GM19328 (cell line): ENCODE results near the gene CEACAM21.

Experiments used
- ATAC-seq: cut with Tn5 transposase; IDR thresholded peaks from one replicate; pipeline ENCODE4 v1.9.1; 2021; ENCODE audit warnings: mild to moderate bottlenecking, moderate library complexity; ENCODE audit not compliant: unreplicated experiment

The CEACAM21 gene

DNA sequence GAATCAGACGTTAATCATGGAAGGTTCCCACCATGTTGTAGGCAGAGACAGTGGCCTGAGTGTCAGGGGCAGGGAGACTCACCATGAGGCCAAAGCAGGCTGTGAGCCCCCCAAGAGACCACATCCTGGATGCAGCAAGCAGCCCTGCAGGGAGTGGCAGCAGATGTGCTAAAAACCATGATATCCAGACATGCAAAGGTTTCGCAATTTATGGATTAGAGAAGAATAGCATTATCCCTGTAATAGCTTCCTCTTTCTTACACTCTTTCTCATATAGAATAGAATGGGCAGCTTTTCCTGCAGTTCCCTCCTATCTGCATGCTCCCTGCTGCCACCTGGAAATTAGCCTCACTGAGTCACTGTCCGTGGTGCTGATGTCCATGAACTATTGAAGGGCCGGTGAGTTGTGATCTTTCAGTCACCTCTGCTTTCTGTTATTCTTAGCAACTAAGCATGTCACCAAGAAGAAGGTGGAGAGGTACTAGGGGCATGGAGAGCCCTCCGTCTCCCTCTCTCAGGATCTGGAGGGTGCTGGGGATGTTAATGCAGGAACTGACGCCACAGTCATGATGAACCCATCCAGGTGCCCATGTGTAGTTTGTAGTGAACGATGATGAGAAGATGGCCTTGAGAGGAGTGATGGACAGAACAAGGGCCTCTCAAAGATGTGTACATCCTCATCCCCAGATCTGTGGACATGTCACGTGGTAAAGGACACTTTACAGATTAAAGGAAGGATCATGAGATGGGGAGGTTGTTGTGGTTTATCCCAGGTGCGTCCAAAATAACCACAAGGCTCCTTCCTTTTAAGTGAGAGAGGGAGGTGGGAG is 41.0 kb downstream of the CEACAM21 start:
- no peak for ATAC-seq

DNA sequence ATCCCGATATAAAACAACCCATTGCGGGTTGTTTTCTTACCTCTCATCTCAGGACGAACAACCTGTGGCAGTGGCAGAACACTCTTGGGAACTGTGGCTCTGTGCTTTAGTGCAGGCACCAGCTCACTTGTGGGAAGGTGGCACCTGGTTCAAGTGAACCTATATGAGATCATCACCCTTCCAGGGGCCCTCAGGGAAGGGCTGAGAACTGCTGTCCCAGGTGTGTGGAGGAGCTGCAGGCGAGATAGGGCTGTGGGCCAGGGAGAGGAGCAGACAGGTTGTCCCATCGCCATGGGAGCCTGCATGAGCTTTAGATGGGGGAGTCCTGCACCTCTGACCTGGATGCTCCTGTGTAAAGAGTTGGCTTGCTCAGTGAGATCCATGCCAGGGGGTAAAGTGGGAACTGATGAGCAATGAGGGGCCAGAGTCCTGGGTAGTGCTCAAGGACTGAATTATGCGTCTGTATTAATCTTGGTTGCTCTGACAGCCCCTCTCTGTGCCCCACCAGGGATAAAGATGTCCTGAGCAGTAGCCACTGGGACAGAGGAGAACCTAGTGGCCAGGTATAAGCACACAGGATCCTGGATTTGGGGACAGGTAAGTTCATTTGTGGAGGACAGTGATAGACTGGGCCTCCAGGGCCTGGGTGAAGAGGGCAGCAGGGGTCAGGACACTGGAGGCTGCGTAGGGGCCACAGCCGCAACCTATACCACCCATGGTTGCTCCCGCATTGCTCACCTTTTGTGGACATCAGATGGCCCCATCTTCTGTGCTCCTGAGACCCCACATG is 42.2 kb downstream of the CEACAM21 start:
- no peak for ATAC-seq

DNA sequence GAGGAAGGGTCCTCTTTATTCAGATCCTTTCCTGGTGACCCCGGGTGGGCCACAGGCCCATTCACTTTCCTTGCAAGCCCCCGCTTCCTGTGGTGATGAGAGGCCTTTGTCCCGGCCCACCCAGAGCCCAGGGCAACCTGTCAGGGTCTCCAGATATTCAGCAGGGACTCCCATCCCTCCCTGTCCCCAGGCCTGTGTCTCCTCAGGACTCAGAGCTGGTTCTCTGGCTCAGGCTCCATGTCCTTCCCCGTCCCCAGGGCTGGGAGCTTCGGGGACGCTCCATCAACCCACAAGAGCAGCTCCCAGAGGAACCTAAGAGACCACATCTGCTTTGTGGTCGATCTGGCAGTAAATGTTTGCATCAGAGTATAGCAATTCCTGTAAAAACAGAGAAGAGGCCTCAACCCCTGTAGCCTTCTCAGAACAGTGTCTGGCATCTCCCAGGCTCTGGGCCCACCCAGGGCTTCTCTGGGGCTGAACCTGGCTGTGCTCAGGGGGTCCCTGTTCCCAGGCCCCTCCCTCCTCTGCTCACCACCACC is 43.1 kb downstream of the CEACAM21 start:
- no peak for ATAC-seq

DNA sequence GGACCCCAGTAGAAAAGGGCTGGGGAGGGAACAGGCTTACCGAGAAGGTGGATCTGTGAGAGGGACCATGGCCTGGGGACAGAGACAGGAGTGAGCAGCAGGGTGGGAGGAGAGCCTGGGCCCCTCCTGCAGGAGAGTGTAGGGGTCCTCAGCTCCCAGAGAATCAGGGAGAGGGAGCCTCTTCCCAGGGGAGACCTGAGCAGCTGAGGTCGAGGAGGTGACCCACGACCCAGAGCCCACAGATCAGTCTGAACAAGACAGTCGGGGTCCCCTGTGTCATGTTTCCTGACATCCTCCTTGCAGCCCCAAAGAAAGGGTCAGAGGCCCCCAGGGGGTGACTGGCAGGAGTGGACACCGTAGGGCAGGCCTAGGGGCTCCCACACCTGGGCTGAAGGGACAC is 44.2 kb downstream of the CEACAM21 start:
- no peak for ATAC-seq

DNA sequence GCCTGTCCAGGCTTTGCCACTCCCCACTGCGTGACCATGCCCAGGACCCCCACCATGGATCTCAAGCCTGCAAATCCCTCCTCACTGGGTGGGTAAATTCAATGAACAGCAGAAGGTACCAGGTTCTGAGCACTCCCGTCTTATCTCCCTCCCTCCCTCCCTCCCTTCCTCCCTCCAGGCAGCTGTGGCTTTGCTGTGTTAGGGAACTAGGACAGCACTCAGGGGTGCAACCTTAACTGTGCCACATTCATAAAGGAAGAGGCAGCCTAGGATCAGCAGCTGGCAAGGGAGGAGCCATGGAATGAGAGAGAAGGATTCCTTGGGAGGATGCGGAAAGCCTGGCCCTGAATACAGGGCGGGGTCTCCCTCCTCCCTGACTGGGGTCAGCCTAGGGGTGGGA is 45.3 kb downstream of the CEACAM21 start:
- no peak for ATAC-seq

DNA sequence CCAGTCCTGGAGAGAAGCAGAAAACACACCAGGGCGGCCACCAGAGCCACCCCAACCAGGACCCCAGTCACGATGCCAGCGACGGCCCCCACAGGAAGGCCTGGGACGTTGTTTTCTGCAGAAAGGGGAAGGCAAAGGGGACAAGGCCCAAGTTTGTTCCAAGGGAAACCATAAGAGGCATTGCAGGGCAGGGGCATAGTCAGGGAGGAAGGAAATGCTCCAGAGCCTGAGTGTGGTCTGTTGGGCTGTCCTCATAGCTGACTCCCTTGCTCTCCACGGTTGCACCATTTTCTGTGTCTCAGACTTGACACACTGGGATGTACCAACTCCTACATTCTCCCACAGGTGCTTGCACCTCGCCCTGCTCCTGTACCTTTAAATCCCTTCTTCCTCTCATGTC is 45.7 kb downstream of the CEACAM21 start:
- ATAC-seq: no peak

DNA sequence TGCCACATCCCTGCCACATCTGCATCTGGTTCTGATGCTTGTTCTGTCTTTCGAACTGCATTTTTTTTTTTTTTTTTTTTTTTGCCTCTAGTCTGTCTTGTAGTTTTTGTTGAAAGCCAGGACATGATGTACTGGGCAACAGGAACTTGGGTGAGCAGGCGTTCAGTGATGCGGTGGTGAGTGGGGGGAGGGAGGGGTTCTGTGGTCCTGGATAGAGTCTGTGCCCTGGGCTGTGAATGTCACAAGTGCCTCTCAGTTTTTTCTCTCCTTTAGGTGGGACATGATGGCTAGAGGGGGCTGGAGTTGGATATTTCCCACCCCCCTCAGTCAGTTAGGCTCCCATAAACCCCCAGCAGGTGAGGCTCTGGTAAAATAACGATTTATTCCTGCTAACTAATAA is 47.4 kb downstream of the CEACAM21 start:
- ATAC-seq: no peak

DNA sequence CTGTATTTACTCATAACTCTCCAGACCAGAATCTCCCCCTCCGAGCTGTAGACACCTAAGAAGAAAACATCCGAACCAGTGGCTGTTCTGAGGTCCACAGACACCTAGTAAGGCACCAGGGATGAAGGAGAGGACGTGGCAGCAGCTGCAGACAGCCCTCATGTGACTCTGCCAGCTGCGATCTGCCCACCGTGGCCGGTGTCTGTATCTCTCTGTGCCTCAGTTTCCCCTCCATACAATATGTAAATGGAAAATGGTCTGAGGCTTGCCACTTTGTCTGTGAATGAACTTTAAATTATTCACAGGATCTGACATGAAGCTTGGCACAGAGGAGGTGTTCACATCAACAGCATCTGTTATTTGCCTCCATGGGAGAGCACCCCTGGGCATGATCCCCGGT is 48.5 kb downstream of the CEACAM21 start:
- ATAC-seq: no peak

DNA sequence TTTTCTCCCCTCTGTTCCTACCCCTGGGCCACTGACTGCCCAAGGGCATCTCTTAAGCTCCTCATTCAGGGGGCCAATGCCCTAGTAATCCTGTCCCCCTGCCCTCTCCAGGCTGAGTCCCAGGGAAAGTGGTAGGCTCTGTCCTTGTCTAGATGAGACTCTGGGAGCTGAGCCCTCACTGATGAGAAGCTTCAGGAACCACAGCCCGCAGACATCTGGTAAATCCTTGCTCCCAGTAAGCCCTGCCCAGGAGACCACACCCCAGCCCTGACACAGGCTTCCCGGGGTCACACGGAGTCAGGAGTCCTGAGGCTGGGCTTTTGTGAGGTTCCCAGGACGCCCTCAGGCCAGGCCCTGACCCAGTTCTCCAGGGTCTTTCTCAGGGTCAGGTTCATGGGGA is 49.0 kb downstream of the CEACAM21 start:
- no peak for ATAC-seq

DNA sequence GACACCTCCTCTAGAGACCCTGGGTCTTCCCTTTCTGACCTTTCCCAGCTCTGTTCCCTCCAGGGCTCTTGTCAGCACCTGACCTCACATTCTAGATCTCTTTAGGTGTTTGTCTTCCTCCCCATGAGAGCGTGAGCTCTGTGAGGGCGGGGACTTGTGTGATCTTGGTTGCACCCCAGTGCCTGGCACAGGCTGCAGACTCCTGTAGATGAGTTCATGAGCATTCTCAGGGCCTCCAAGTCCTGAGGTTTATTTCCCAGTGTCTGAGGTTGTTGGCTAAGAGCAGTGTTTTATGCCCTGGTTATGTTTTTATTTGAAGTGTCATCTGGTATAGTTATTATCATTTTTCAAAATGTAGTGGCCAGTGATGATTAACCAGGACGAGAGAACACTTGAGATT is 50.3 kb downstream of the CEACAM21 start:
- no peak for ATAC-seq

DNA sequence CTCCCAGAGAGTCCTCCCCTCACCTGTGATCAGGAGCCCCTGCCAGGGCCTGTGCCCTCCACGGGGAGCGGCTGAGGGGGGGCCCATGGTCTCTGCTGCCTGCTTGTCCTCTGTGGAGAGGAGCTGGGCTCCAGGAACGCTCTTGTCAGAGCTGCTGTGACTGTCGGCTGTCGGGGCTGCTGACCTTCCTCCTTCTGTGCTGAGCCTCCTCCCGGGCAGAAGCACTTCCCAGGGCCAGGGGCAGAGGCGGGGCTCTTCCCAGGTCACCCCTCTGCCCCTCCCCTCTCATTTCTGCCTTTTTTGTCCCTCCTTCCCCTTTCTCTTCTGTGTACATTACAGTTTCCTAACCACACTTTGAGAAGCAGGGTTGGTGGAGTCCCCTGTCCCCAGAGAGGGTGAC is 50.9 kb downstream of the CEACAM21 start, which contains the start of gene CEACAM4:
TSS of gene CEACAM4 (minus strand) at position 198 of the 400 bp plus-strand sequence. CDS start at position 87, 111 bp downstream.
- ATAC-seq: no peak

DNA sequence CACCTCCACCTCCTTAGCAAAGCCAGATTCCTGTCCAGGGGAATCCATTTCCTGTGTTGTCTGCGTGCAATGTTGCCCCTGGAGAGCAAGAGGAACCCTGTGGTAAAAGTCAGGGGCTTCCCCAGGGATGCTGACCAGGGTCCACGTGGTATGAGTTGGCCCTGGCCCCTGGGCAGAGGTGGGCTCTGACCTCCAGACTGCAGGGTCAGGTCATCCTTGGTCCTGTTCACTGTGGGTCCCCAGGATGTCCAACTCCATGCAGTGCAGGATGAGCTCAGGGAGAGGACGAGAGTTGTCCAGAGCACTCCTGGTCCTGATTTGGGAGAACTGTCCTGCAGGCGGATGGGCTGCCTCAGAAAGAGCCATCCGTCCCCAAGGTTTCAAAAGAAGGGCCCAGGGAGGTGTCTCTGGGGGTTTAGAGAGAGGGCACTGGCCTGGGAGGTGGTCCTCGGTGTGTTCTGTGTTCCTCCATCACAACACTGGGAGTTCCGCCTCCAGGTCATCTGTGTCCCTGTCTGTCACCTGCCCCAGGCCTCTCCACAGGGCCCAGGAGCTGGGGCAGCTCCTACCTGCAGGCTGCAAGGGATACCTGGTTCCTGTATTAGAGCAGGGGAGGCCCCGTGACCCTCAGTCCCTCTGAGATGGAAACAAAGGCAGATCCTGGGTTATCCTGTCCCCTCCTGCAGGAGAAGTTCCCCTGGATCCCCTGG is 52.2 kb downstream of the CEACAM21 start:
- ATAC-seq: no peak
